Measurements from ENCODE around the gene MORN1.

The MORN1 gene

GRCh38 chr1:2433936-2434655, 42.7 kb upstream of the MORN1 start:
- FAIRE-seq (no peak), DNase-seq (ENCODE audit: insufficient read length, low spot score) (no peak)
- TF ChIP-seq SPI1 (IDR thresholded peaks at IDR 0.05; ENCODE audit: low read depth, low read length) (no peak), PAX5 (IDR thresholded peaks at IDR 0.05; ENCODE audit: insufficient read depth, low read length, severe bottlenecking) (no peak), POLR2A (IDR thresholded peaks at IDR 0.05; ENCODE audit: low read depth, low read length) (no peak)

DNA sequence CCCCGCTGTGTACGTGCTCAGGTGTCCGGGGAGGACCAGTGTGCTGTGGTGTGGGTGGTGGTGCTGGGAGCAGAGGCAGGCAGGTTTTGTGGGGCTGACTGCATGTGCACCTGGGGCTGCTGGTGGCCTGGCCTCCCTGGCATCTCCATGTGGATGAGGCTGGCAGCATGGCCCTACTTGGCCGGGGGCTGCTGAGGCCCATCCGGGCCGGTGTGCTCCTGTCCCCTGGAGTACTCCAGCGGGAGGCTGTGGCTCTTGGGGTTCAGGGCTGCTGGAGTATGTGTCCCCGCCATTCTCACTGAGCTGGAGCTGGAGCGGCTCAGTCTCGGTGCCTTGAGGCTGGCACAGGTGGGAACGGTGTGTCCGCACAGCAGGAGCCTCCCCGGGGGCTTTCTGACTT, 41.8 kb upstream of the MORN1 start:
- no peak for DNase-seq (ENCODE audit: insufficient read length, low spot score)
- no peak for FAIRE-seq
- no peak for TF ChIP-seq SPI1 (IDR thresholded peaks at IDR 0.05; ENCODE audit: low read depth, low read length)

GRCh38 chr1:2432441-2432844, 41.1 kb upstream of the MORN1 start:
- FAIRE-seq = no peak
- no peak for DNase-seq (ENCODE audit: insufficient read length, low spot score)
- no peak for TF ChIP-seq POLR2A (IDR thresholded peaks at IDR 0.05; ENCODE audit: low read depth, low read length)

DNA sequence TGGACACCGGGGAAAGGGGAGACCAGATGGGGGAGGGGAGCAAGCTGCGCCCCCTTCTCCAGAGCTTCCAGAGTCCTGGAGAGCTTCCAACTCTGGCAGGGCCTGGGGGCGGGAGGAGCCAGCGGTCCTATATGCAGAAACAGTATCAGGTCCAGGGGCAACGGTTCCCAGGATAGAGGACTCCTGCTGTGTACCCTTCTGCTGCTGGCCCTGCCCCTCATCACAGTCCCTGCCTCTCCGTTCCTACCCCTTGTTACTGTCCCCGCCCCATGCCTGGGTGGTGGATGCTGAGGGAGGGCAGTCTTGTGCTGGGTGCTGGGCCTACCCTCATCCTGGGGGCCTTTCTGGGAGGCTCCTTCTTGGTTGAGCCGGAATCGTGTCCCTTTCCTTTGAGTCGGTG, 40.2 kb upstream of the MORN1 start:
- FAIRE-seq (no peak), DNase-seq (ENCODE audit: insufficient read length, low spot score) (no peak)
- no peak for TF ChIP-seq PAX5 (IDR thresholded peaks at IDR 0.05; ENCODE audit: insufficient read depth, low read length, severe bottlenecking)

DNA sequence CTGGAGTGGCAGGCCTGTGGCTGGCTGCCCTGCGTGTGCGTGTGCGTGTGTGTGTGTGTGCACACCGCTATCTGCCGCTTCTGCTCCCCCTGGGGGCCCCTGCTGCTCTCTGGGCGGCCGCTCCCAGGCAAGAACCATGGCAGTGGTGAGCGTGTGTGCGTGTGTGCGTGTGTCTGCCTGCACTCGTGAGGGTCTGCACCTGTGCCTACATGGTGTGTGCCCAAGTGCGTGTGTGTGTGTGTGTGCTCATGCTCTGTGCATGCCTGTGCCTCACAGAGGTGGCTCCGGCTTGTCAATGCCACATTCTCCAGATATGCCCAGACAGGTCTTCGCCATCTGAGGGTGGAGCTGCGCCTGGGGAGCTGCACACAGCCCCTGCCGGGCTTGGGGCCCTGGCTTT, 39.7 kb upstream of the MORN1 start:
- FAIRE-seq (no peak), DNase-seq (ENCODE audit: insufficient read length, low spot score) (no peak)
- TF ChIP-seq POU2F2 (IDR thresholded peaks at IDR 0.05; ENCODE audit: low read depth, low read length) = no peak
- TF ChIP-seq TAF1 (IDR thresholded peaks at IDR 0.05; ENCODE audit: low read depth, low read length) = no peak
- no peak for TF ChIP-seq PAX5 (IDR thresholded peaks at IDR 0.05; ENCODE audit: insufficient read depth, low read length, severe bottlenecking)
- no peak for TF ChIP-seq POLR2AphosphoS5 (IDR thresholded peaks at IDR 0.05; ENCODE audit: low read depth, low read length)
- no peak for TF ChIP-seq SPI1 (IDR thresholded peaks at IDR 0.05; ENCODE audit: low read depth, low read length)
- TF ChIP-seq POLR2A (IDR thresholded peaks at IDR 0.05; ENCODE audit: low read depth, low read length) = no peak

GRCh38 chr1:2430592-2430973, 39.2 kb upstream of the MORN1 start:
- FAIRE-seq (no peak), DNase-seq (ENCODE audit: insufficient read length, low spot score) (no peak)
- TF ChIP-seq POU2F2 (IDR thresholded peaks at IDR 0.05; ENCODE audit: low read depth, low read length) (no peak), POLR2AphosphoS5 (IDR thresholded peaks at IDR 0.05; ENCODE audit: low read depth, low read length) (no peak), POLR2A (IDR thresholded peaks at IDR 0.05; ENCODE audit: low read depth, low read length) (no peak), PAX5 (IDR thresholded peaks at IDR 0.05; ENCODE audit: insufficient read depth, low read length, severe bottlenecking) (no peak), SPI1 (IDR thresholded peaks at IDR 0.05; ENCODE audit: low read depth, low read length) (no peak), TAF1 (IDR thresholded peaks at IDR 0.05; ENCODE audit: low read depth, low read length) (no peak)

GRCh38 chr1:2429780-2430591, 38.6 kb upstream of the MORN1 start:
- TF ChIP-seq POLR2AphosphoS5 (IDR thresholded peaks at IDR 0.05; ENCODE audit: low read depth, low read length) (no peak), POLR2A (IDR thresholded peaks at IDR 0.05; ENCODE audit: low read depth, low read length) (no peak), TAF1 (IDR thresholded peaks at IDR 0.05; ENCODE audit: low read depth, low read length) (no peak), SPI1 (IDR thresholded peaks at IDR 0.05; ENCODE audit: low read depth, low read length) (no peak), POU2F2 (IDR thresholded peaks at IDR 0.05; ENCODE audit: low read depth, low read length) (no peak), PAX5 (IDR thresholded peaks at IDR 0.05; ENCODE audit: insufficient read depth, low read length, severe bottlenecking) (no peak)
- FAIRE-seq (no peak), DNase-seq (ENCODE audit: insufficient read length, low spot score) (no peak)

DNA sequence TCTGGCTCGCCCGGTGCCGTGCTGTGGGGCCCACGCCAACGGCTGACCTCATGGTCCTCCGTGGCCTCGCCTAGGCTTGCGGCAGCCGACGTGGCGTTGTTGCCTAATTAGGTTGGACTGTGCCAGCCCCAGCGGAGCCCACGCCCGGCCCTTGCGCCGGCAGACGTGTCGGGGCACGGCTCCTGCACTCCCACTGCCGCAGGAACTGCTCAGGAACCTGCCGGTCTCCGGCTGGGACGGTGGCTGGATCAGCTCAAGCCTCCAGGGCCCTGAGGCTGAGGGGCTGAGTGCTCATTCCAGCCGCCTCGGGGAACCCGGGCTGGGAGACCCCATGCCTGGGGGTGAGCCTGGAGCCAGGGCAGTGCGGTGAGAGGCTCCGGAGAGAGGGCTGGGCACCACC, 37.1 kb upstream of the MORN1 start:
- DNase-seq (ENCODE audit: insufficient read length, low spot score) (no peak), FAIRE-seq (no peak)
- TF ChIP-seq POLR2A (IDR thresholded peaks at IDR 0.05; ENCODE audit: low read depth, low read length) = no peak
- no peak for TF ChIP-seq POLR2AphosphoS5 (IDR thresholded peaks at IDR 0.05; ENCODE audit: low read depth, low read length)
- no peak for TF ChIP-seq POU2F2 (IDR thresholded peaks at IDR 0.05; ENCODE audit: low read depth, low read length)
- TF ChIP-seq SPI1 (IDR thresholded peaks at IDR 0.05; ENCODE audit: low read depth, low read length) = no peak
- TF ChIP-seq PAX5 (IDR thresholded peaks at IDR 0.05; ENCODE audit: insufficient read depth, low read length, severe bottlenecking) = no peak
- no peak for TF ChIP-seq TAF1 (IDR thresholded peaks at IDR 0.05; ENCODE audit: low read depth, low read length)

GRCh38 chr1:2427976-2428375, 36.6 kb upstream of the MORN1 start:
- DNase-seq (ENCODE audit: insufficient read length, low spot score) (no peak), FAIRE-seq (no peak)
- TF ChIP-seq PAX5 (IDR thresholded peaks at IDR 0.05; ENCODE audit: insufficient read depth, low read length, severe bottlenecking) = no peak
- TF ChIP-seq POLR2A (IDR thresholded peaks at IDR 0.05; ENCODE audit: low read depth, low read length) = no peak

- DNase-seq (ENCODE audit: insufficient read length, low spot score) (no peak), FAIRE-seq (no peak)
- TF ChIP-seq POU2F2 (IDR thresholded peaks at IDR 0.05; ENCODE audit: low read depth, low read length) (no peak), POLR2A (IDR thresholded peaks at IDR 0.05; ENCODE audit: low read depth, low read length) (no peak), SPI1 (IDR thresholded peaks at IDR 0.05; ENCODE audit: low read depth, low read length) (no peak)
These were observed 35.7 kb upstream of the MORN1 start for GRCh38 chr1:2427051-2427450.

- TF ChIP-seq POU2F2 (IDR thresholded peaks at IDR 0.05; ENCODE audit: low read depth, low read length) = no peak
- TF ChIP-seq POLR2A (IDR thresholded peaks at IDR 0.05; ENCODE audit: low read depth, low read length) = no peak
- no peak for TF ChIP-seq TAF1 (IDR thresholded peaks at IDR 0.05; ENCODE audit: low read depth, low read length)
- no peak for TF ChIP-seq SPI1 (IDR thresholded peaks at IDR 0.05; ENCODE audit: low read depth, low read length)
- no peak for TF ChIP-seq PAX5 (IDR thresholded peaks at IDR 0.05; ENCODE audit: insufficient read depth, low read length, severe bottlenecking)
- DNase-seq (ENCODE audit: insufficient read length, low spot score) = no peak
- FAIRE-seq = no peak
These were observed 35.2 kb upstream of the MORN1 start for GRCh38 chr1:2426540-2426939.

Measured in GM12891 (cell line).